Measurements from ENCODE around the gene SCIMP.
"Not testable (repeated sequence)": the region's sequence is repeated elsewhere in the genome, so short reads cannot be mapped to it uniquely, and the experiment has no call there.

The SCIMP gene

GRCh38 chr17:5183410-5183793 is 51.3 kb downstream of the SCIMP start:
- no peak for DNase-seq

- no peak for DNase-seq
Measured at GRCh38 chr17:5182597-5183409, 51.9 kb downstream of the SCIMP start.

- no peak for DNase-seq
Measured at GRCh38 chr17:5181509-5182305, 53.0 kb downstream of the SCIMP start.

GRCh38 chr17:5179003-5179402 is 55.7 kb downstream of the SCIMP start:
- no peak for DNase-seq

GRCh38 chr17:5175027-5175426 is 59.6 kb downstream of the SCIMP start:
- not testable (repeated sequence) for DNase-seq

- DNase-seq, result not testable (repeated sequence)
Measured at GRCh38 chr17:5165791-5166564, 68.7 kb downstream of the SCIMP start.

GRCh38 chr17:5164436-5164835 is 70.2 kb downstream of the SCIMP start:
- no peak for DNase-seq

GRCh38 chr17:5161793-5162192 is 72.9 kb downstream of the SCIMP start:
- not testable (repeated sequence) for DNase-seq

- DNase-seq, result not testable (repeated sequence)
Measured at GRCh38 chr17:5160702-5161101, 74.0 kb downstream of the SCIMP start.

Data from stimulated activated CD4-positive, alpha-beta T cell treated with anti-CD3 and anti-CD28 coated beads, Interleukin-4, amount 100 ng/mL, for 1 hour (primary cell).